GM21526 (cell line): ENCODE data around the gene CCL14.
"Not testable (repeated sequence)": the region's sequence is repeated elsewhere in the genome, so short reads cannot be mapped to it uniquely, and the experiment has no call there.

Source experiments
- ATAC-seq: cut with Tn5 transposase; IDR thresholded peaks from one replicate; pipeline ENCODE4 v1.9.1; 2021; ENCODE audit warnings: moderate library complexity; ENCODE audit not compliant: unreplicated experiment, low FRiP score

CCL14 gene

GRCh38 chr17:35995346-35995745 is 8.8 kb upstream of the CCL14 start:
- not testable (repeated sequence) for ATAC-seq

GRCh38 chr17:35991075-35991474 is 4.5 kb upstream of the CCL14 start:
- no peak for ATAC-seq

GRCh38 chr17:35988164-35988563 is 1.6 kb upstream of the CCL14 start:
- ATAC-seq: no peak

GRCh38 chr17:35984140-35984539 is 2.4 kb downstream of the CCL14 start:
- ATAC-seq: no peak

DNA sequence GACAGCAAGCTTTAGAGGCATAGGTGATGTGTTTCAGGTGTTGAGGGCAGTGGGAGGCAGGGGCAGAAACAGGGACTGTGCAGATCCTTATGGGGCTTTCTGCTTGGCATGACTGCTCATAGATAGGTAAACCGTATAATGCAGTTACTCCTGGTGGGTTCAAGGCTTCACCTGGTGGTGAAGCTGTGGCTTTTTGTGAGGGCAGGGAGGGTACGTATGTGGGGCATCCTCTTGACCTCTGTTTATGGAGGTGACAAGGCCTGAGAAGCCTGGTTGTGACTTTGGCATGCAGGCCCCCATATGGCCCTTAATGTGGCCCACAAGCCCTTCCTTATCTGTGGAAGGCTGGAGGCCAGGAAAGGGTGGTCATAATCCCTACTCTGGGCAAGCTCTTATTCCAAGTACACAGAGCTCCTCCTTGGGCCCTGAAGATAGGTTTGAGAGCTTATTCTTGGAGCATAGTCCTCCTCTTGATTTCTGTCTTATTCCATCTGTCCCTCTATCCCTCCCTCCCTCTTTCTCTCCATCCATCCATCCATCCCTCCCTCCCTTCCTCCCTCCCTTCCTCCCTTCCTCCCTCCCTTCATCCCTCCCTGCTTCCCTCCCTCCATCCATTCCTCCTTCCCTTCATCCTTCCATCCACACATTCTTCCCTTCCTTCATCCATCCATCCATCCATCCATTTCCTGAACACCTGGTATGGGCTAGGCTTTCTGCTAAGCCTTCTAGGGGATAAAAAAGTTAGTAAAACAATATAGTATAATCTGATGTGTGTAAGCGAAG is 3.9 kb downstream of the CCL14 start:
- ATAC-seq: no peak

DNA sequence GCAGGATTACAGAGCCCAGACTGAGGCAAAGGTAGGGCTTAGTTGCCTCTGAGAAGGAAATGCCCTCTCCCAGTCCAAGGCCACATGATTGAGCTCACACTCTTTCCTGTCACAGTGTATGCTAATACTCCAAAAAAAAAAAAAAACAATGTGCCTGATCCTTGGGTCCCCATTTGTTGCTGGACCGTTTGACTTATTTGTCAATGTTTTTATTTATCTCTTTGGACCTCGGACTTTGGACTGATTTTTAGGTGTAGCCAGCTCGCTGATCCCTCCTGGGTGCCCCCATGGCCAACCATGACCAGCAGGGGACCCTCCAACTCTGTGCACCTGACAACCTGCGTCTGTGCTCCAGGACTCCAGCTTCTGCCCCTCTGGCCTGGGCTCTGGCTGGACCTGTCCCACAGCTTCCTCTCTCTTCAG is 4.6 kb downstream of the CCL14 start:
- no peak for ATAC-seq

DNA sequence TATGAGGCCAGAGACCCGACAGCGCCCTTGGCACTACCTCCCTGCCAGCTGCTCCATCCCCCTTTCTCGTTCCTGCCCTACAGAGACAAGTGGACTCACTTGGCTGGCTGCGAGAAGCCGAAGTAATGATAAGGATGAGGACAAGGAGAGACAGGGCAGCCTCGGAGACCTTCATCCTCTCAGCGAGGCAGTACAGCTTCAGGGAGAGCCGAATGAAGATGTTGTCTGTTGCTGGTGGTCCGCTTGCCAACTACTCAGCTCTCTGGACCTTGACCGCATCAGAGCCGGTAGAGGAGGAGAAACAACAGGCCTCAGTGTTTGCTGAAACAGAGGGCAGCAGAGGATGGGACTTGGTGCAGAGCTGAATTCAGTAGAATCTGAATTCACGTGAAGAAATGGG is 5.3 kb downstream of the CCL14 start, which contains the start of gene CCL16:
Gene CCL16 (minus strand): TSS at position 252 of the 400 bp plus-strand sequence. CDS start 77 bp downstream, at position 175.
- ATAC-seq: no peak

DNA sequence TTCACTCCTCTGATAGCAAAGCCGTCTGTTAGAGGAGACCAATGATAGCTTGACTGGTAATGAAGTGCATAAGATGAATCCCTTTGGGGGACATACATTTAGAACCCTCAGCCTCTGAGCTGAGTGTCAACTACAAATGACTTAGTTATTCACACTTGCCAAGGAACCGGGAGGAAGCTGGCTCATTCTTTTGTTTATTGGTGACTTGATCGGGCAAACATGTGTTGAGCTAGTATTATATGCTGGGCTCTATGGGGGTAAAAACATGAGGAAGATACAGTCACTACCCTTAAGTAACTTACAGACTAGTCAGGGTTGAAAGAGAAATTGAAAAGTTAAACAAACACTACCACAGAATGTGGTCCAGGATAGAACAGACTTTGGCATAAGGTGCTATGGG is 8.2 kb downstream of the CCL14 start:
- no peak for ATAC-seq

- no peak for ATAC-seq
Observed at GRCh38 chr17:35977509-35977908, 9.0 kb downstream of the CCL14 start.

- no peak for ATAC-seq
Observed at GRCh38 chr17:35973333-35974260, 12.9 kb downstream of the CCL14 start.

- ATAC-seq: no peak
Observed at GRCh38 chr17:35972945-35973332, 13.6 kb downstream of the CCL14 start.

GRCh38 chr17:35972535-35972934 is 14.0 kb downstream of the CCL14 start:
- no peak for ATAC-seq

- ATAC-seq: no peak
Observed at GRCh38 chr17:35972066-35972465, 14.5 kb downstream of the CCL14 start.

- no peak for ATAC-seq
Observed at GRCh38 chr17:35969558-35970380, 16.8 kb downstream of the CCL14 start.

- ATAC-seq: no peak
Observed at GRCh38 chr17:35968520-35969054, 17.9 kb downstream of the CCL14 start.

GRCh38 chr17:35965272-35965671 is 21.3 kb downstream of the CCL14 start:
- ATAC-seq: no peak

GRCh38 chr17:35963663-35964062 is 22.9 kb downstream of the CCL14 start:
- ATAC-seq: no peak

DNA sequence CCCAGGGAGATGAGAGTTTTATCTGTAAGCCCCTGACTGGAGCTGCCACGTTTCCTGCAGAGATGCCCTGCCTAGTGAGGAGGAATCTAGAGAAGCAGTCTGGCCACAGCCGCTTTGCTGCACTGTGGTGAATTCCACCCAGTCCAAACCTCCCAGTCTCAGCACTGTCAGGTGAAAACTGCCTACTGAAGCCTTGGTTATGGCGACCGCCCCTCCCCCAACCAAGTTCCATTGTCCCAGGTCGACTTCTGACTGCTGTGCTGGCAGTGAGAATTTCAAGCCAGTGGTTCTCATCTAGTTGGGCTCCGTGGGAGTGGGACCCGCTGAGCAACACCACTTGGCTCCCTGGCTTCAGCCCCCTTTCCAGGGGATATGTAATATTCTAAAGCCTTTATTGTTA is 32.8 kb downstream of the CCL14 start:
- ATAC-seq: no peak

- ATAC-seq: no peak
Observed at GRCh38 chr17:35949401-35949800, 37.1 kb downstream of the CCL14 start.

GRCh38 chr17:35948092-35948491 is 38.4 kb downstream of the CCL14 start:
- ATAC-seq: no peak
